ENCODE measurements around the gene TMED10.

GRCh38 chr14:75156901-75157300 is 19.5 kb downstream of the TMED10 start:
- TF ChIP-seq CTCF (tag by site-specific recombination; IDR thresholded peaks at IDR 0.05) (no peak), ZNF785 (tag by site-specific recombination; IDR thresholded peaks at IDR 0.05) (no peak), ZNF621 (tag by site-specific recombination; IDR thresholded peaks at IDR 0.05) (no peak), SCRT2 (tag by site-specific recombination; IDR thresholded peaks at IDR 0.05) (no peak), ZNF830 (tag by site-specific recombination; IDR thresholded peaks at IDR 0.05; ENCODE audit: low read depth) (no peak), ZNF416 (tag by site-specific recombination; IDR thresholded peaks at IDR 0.05) (no peak)
- TF ChIP-seq, protein P1, sequence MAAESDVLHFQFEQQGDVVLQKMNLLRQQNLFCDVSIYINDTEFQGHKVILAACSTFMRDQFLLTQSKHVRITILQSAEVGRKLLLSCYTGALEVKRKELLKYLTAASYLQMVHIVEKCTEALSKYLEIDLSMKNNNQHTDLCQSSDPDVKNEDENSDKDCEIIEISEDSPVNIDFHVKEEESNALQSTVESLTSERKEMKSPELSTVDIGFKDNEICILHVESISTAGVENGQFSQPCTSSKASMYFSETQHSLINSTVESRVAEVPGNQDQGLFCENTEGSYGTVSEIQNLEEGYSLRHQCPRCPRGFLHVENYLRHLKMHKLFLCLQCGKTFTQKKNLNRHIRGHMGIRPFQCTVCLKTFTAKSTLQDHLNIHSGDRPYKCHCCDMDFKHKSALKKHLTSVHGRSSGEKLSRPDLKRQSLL (tag by site-specific recombination; IDR thresholded peaks at IDR 0.05), result no peak
